ENCODE data around the gene CABP2. TPM values are rescaled to one million over a fixed set of nuclear protein-coding genes. Genes with fewer than 3 reads are reported as not detected.
"Not testable (repeated sequence)": the region's sequence is repeated elsewhere in the genome, so short reads cannot be mapped to it uniquely, and the experiment has no call there.

CABP2 gene
- polyA plus RNA-seq, 2 donors: not detected

DNA sequence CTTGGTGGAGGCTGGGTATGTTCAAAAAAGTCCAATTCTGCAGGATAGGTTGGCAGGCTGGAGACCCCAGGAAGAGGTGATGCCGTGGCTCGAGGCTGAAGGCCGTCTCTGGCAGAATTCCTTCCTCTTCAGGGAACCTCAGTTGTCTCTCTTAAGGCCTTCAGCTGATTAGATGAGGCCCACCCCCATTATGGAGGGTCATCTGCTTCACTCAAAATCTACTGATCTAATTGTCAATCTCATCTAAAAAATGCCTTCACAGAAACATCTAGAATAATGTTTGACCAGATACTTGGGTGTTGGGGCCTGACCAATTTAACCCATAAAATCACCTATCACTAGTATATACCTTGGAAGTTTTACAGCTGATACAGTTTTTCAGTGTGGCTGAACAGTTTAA, 33.0 kb upstream of the CABP2 start:
- H3K4me1 ChIP-seq (ENCODE audit: control insufficient read depth in 2 of 2, insufficient read depth in 2 of 2, low read length in 1 of 2): no peaks in the 10 kb centered on the region
- no peaks in the 10 kb centered on the region for H3K27me3 ChIP-seq (ENCODE audit: control insufficient read depth in 1 of 2, insufficient read depth in 2 of 2, low read length in 2 of 2)
- 74 to 80% methylated on average over 3 of the region's 3 CpGs for WGBS, 2 donors
- no peak overlapping the region for H3K27ac ChIP-seq (ENCODE audit: low read depth in 2 of 2, low read length in 1 of 2)
- no peaks in the 10 kb centered on the region for H3K36me3 ChIP-seq (ENCODE audit: control insufficient read depth in 2 of 2, insufficient read depth in 2 of 2, low read length in 1 of 2)
- H3K4me3 ChIP-seq (ENCODE audit: low read depth in 1 of 2, low read length in 2 of 2): no peak overlapping the region
- peaks cover 0 to 3% of the 10 kb centered on the region in 2 donors for H3K9me3 ChIP-seq (ENCODE audit: control insufficient read depth in 2 of 2, insufficient read depth in 1 of 2, low read depth in 1 of 2, low read length in 1 of 2)

DNA sequence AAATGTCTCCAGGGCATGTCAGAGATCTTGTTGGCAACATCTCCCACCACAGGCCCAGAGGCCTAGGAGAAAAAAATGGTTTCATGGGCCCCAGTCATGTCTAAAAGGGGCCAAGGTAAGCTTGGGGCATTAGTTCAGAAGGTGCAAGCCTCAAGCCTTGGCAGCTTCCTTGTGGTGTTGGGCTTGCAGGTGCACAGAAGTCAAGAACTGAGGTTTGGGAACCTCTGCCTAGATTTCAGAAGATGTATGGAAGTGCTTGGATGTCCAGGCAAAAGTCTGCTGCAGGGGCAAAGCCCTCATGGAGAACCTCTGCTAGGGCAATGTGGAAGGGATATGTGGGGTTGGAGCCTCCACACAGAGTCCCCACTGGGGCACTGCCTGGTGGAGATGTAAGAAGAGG, 28.5 kb upstream of the CABP2 start:
- not testable (repeated sequence) for H3K4me1 ChIP-seq (ENCODE audit: control insufficient read depth in 2 of 2, insufficient read depth in 2 of 2, low read length in 1 of 2); H3K27ac ChIP-seq (ENCODE audit: low read depth in 2 of 2, low read length in 1 of 2); H3K4me3 ChIP-seq (ENCODE audit: low read depth in 1 of 2, low read length in 2 of 2); H3K36me3 ChIP-seq (ENCODE audit: control insufficient read depth in 2 of 2, insufficient read depth in 2 of 2, low read length in 1 of 2); H3K9me3 ChIP-seq (ENCODE audit: control insufficient read depth in 2 of 2, insufficient read depth in 1 of 2, low read depth in 1 of 2, low read length in 1 of 2); H3K27me3 ChIP-seq (ENCODE audit: control insufficient read depth in 1 of 2, insufficient read depth in 2 of 2, low read length in 2 of 2)

DNA sequence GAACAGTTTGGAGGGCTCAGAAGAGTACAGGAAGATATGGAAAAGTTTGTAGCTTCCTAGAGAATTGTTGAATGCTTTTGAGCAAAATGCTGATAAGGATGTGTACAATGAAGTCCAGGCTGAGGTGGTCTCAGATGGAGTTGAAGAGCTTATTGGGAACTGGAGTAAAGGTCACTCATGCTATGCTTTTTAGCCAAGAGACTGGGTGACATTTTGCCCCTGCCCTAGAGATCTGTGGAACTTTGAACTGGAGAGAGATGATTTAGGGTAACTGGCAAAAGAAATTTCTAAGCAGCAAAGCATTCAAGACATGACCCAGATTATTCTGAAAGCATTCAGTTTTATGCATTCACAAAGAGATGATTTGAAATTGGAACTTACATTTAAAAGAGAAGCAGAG, 27.9 kb upstream of the CABP2 start:
- Histone ChIP-seq H3K4me3 (ENCODE audit: low read depth in 1 of 2, low read length in 2 of 2) (no peak overlapping the region), H3K9me3 (ENCODE audit: control insufficient read depth in 2 of 2, insufficient read depth in 1 of 2, low read depth in 1 of 2, low read length in 1 of 2) (peaks cover 0 to 3% of the 10 kb centered on the region in 2 donors), H3K27ac (ENCODE audit: low read depth in 2 of 2, low read length in 1 of 2) (no peak overlapping the region), H3K27me3 (ENCODE audit: control insufficient read depth in 1 of 2, insufficient read depth in 2 of 2, low read length in 2 of 2) (no peaks in the 10 kb centered on the region), H3K36me3 (ENCODE audit: control insufficient read depth in 2 of 2, insufficient read depth in 2 of 2, low read length in 1 of 2) (no peaks in the 10 kb centered on the region), H3K4me1 (ENCODE audit: control insufficient read depth in 2 of 2, insufficient read depth in 2 of 2, low read length in 1 of 2) (no peaks in the 10 kb centered on the region)

DNA sequence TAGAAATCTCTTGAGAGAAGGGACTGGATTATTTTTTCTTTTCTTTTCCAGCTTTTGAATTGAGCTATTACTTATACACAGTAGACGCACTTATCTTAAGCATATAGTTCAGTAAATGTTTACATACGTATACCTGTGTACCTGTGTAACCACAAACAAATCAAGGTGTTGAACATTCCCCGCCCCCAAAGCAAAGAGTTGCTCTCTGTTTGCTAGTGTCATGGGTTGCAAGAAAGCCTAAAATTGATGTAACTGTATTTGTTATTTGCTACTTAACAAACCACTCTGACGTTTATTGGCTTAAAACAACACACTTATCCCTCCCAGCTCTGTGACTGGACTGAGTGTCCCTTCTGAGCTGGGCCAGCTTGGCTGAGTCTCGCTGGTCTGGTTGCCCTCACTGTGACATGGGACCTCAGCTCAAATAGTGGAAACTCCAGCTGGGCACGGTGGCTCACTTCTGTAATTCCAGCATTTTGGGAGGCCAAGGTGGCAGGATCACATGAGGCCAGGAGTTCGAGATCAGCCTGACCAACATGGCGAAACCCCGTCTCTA, 25.4 kb upstream of the CABP2 start:
- Histone ChIP-seq H3K27me3 (ENCODE audit: control insufficient read depth in 1 of 2, insufficient read depth in 2 of 2, low read length in 2 of 2) (no peaks in the 10 kb centered on the region), H3K9me3 (ENCODE audit: control insufficient read depth in 2 of 2, insufficient read depth in 1 of 2, low read depth in 1 of 2, low read length in 1 of 2) (peaks cover 0 to 3% of the 10 kb centered on the region in 2 donors), H3K4me1 (ENCODE audit: control insufficient read depth in 2 of 2, insufficient read depth in 2 of 2, low read length in 1 of 2) (peaks cover 0 to 3% of the 10 kb centered on the region in 2 donors), H3K4me3 (ENCODE audit: low read depth in 1 of 2, low read length in 2 of 2) (no peak overlapping the region), H3K36me3 (ENCODE audit: control insufficient read depth in 2 of 2, insufficient read depth in 2 of 2, low read length in 1 of 2) (no peaks in the 10 kb centered on the region), H3K27ac (ENCODE audit: low read depth in 2 of 2, low read length in 1 of 2) (no peak overlapping the region)
- WGBS, 2 donors: 81 to 85% methylated on average over 9 of the region's 9 CpGs

DNA sequence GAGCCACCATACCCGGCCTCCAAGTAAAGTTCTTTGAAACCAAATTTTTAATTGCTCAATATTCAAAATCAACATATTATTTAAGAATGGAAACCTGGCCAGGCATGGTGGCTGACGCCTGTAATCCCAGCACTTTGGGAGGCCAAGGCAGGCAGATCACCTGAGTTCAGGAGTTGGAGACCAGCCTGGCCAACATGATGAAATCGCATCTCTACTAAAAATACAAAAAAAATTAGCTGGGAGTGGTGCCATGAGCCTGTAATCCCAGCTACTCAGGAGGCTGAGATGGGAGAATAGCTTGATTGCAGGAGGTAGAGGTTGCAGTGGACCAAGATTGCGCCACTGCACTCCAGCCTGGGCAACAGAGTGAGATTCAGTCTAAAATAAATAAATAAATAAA, 24.9 kb upstream of the CABP2 start:
- not testable (repeated sequence) for H3K9me3 ChIP-seq (ENCODE audit: control insufficient read depth in 2 of 2, insufficient read depth in 1 of 2, low read depth in 1 of 2, low read length in 1 of 2); H3K4me1 ChIP-seq (ENCODE audit: control insufficient read depth in 2 of 2, insufficient read depth in 2 of 2, low read length in 1 of 2); H3K4me3 ChIP-seq (ENCODE audit: low read depth in 1 of 2, low read length in 2 of 2); H3K27me3 ChIP-seq (ENCODE audit: control insufficient read depth in 1 of 2, insufficient read depth in 2 of 2, low read length in 2 of 2); H3K27ac ChIP-seq (ENCODE audit: low read depth in 2 of 2, low read length in 1 of 2); H3K36me3 ChIP-seq (ENCODE audit: control insufficient read depth in 2 of 2, insufficient read depth in 2 of 2, low read length in 1 of 2)
- 85 to 88% methylated on average over 4 of the region's 4 CpGs for WGBS, 2 donors

DNA sequence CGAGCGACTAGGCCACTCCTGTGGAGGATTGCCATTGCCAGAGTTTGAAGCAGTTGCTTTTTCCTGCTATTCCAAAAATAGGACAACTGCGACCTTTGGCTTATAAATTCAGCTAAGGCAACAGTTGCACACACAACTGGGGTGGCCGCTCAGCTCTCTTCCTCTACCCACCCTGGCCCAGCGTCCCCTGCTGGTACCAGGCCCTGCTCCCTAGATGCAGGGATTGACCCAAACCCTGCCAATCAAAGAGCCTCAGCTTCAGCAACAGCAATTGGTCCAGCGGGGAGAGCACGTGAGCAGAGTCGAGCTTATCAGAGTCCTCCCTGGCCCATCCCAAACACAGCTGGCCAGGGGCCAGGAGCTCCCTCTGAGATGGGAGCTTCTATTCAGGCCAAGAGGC, 22.0 kb upstream of the CABP2 start:
- Histone ChIP-seq H3K27me3 (ENCODE audit: control insufficient read depth in 1 of 2, insufficient read depth in 2 of 2, low read length in 2 of 2) (no peaks in the 10 kb centered on the region), H3K4me3 (ENCODE audit: low read depth in 1 of 2, low read length in 2 of 2) (no peak overlapping the region), H3K9me3 (ENCODE audit: control insufficient read depth in 2 of 2, insufficient read depth in 1 of 2, low read depth in 1 of 2, low read length in 1 of 2) (no peaks in the 10 kb centered on the region), H3K27ac (ENCODE audit: low read depth in 2 of 2, low read length in 1 of 2) (no peak overlapping the region), H3K36me3 (ENCODE audit: control insufficient read depth in 2 of 2, insufficient read depth in 2 of 2, low read length in 1 of 2) (no peaks in the 10 kb centered on the region), H3K4me1 (ENCODE audit: control insufficient read depth in 2 of 2, insufficient read depth in 2 of 2, low read length in 1 of 2) (peaks cover 0 to 3% of the 10 kb centered on the region in 2 donors)
- WGBS, 2 donors: 58 to 66% methylated on average over 8 of the region's 8 CpGs

DNA sequence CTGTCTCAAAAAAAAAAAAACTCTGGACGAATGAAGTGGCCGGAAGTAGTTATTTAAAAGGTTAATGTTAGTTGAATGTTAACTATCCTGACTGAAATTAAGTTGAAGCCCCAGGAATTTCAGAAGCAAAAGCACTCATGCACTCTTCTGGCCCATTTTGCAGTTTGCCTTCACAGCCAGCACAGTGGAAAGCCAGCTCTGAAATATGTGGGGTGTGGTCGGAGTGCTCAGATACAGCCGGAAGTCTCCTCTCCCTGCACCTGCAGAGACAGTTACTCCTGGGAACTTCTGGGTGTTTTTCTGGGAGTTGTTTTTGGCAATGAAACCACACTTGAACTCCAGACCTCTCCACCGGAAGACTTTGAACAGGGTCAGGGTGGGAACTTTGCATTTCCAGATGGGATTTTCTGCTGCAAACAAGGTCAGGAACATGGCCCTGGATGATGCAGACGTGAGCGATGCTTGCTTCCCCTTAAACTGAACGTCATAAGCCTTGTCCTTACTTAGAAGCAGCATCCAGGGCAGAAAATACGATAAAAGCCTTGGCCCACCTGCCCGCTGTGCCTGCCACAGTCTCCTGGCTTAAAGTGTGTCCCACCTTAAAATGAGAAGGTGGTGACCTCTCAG, 21.5 kb upstream of the CABP2 start:
- H3K27ac ChIP-seq (ENCODE audit: low read depth in 2 of 2, low read length in 1 of 2): no peak overlapping the region
- H3K27me3 ChIP-seq (ENCODE audit: control insufficient read depth in 1 of 2, insufficient read depth in 2 of 2, low read length in 2 of 2): no peaks in the 10 kb centered on the region
- H3K4me1 ChIP-seq (ENCODE audit: control insufficient read depth in 2 of 2, insufficient read depth in 2 of 2, low read length in 1 of 2): peaks cover 0 to 3% of the 10 kb centered on the region in 2 donors
- no peaks in the 10 kb centered on the region for H3K36me3 ChIP-seq (ENCODE audit: control insufficient read depth in 2 of 2, insufficient read depth in 2 of 2, low read length in 1 of 2)
- H3K4me3 ChIP-seq (ENCODE audit: low read depth in 1 of 2, low read length in 2 of 2): no peak overlapping the region
- 56 to 62% methylated on average over 10 of the region's 10 CpGs for WGBS, 2 donors
- H3K9me3 ChIP-seq (ENCODE audit: control insufficient read depth in 2 of 2, insufficient read depth in 1 of 2, low read depth in 1 of 2, low read length in 1 of 2): no peaks in the 10 kb centered on the region

DNA sequence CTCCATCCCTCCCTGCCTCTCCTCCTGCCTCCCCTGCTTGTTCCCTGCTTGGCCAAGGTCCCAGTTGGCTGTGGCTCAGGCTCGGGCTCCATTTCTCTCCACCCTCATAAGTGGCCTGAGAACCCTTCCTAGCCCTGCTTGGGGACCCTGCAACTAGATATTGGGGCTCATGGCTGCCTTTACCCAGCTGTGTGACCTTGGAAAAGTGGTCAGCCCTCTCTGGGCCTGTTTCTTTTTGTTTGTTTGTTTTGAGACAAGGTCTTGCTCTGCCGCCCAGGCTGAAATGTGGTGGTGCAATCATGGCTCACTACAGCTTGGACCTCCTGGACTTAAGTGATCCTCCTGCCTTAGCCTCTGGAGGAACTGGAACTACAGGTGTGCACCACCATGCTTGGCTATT, 20.3 kb upstream of the CABP2 start:
- peaks cover 0 to 6% of the 10 kb centered on the region in 2 donors for H3K4me1 ChIP-seq (ENCODE audit: control insufficient read depth in 2 of 2, insufficient read depth in 2 of 2, low read length in 1 of 2)
- H3K9me3 ChIP-seq (ENCODE audit: control insufficient read depth in 2 of 2, insufficient read depth in 1 of 2, low read depth in 1 of 2, low read length in 1 of 2): no peaks in the 10 kb centered on the region
- 41 to 60% methylated on average over 2 of the region's 2 CpGs for WGBS, 2 donors
- H3K27ac ChIP-seq (ENCODE audit: low read depth in 2 of 2, low read length in 1 of 2): no peak overlapping the region
- H3K36me3 ChIP-seq (ENCODE audit: control insufficient read depth in 2 of 2, insufficient read depth in 2 of 2, low read length in 1 of 2): no peaks in the 10 kb centered on the region
- no peaks in the 10 kb centered on the region for H3K27me3 ChIP-seq (ENCODE audit: control insufficient read depth in 1 of 2, insufficient read depth in 2 of 2, low read length in 2 of 2)
- H3K4me3 ChIP-seq (ENCODE audit: low read depth in 1 of 2, low read length in 2 of 2): no peak overlapping the region

DNA sequence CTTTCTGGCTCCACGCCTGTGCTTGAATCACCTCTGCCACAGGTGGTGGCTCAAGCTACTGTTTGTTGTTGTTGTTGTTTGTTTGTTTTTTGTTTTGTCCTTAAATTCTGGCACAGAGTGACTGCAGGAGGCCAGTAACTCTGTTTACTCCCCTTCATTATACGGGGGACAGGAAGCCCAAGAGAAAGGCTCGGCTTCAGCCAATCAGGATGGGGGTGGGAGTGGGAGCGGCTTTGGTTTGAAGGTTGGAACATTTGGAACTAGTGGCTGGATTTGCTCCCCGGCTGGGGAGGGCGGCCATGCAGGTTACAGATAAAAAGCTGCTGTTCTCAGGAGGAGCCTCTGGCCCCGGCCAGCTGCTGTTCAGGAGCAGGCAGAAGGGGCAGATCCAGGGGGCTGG, 19.7 kb upstream of the CABP2 start:
- no peaks in the 10 kb centered on the region for H3K36me3 ChIP-seq (ENCODE audit: control insufficient read depth in 2 of 2, insufficient read depth in 2 of 2, low read length in 1 of 2)
- H3K4me1 ChIP-seq (ENCODE audit: control insufficient read depth in 2 of 2, insufficient read depth in 2 of 2, low read length in 1 of 2): peaks cover 0 to 6% of the 10 kb centered on the region in 2 donors
- 71 to 81% methylated on average over 6 to 7 of the region's 7 CpGs for WGBS, 2 donors
- no peak overlapping the region for H3K4me3 ChIP-seq (ENCODE audit: low read depth in 1 of 2, low read length in 2 of 2)
- no peak overlapping the region for H3K27ac ChIP-seq (ENCODE audit: low read depth in 2 of 2, low read length in 1 of 2)
- H3K9me3 ChIP-seq (ENCODE audit: control insufficient read depth in 2 of 2, insufficient read depth in 1 of 2, low read depth in 1 of 2, low read length in 1 of 2): no peaks in the 10 kb centered on the region
- no peaks in the 10 kb centered on the region for H3K27me3 ChIP-seq (ENCODE audit: control insufficient read depth in 1 of 2, insufficient read depth in 2 of 2, low read length in 2 of 2)

DNA sequence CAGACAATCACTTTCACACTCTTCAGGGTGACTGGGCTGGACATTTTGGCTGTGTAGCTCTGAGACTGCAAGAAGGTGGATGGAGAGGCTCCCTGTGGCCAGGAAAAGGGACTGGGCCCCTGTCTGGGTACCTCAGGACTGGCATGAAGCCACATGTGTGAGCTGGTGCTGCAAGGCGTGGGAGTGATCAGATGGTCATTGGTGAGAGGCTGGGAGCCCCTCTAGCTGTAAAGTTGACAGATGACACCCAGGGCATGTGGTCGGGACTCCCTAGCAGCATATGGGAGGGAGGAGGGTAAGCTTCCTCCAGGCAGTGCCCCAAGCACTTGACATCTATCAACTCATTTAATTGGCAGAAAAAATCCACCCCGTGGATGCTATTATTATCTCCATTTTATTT, 18.9 kb upstream of the CABP2 start:
- no peak overlapping the region for H3K27ac ChIP-seq (ENCODE audit: low read depth in 2 of 2, low read length in 1 of 2)
- no peak overlapping the region for H3K4me3 ChIP-seq (ENCODE audit: low read depth in 1 of 2, low read length in 2 of 2)
- no peaks in the 10 kb centered on the region for H3K27me3 ChIP-seq (ENCODE audit: control insufficient read depth in 1 of 2, insufficient read depth in 2 of 2, low read length in 2 of 2)
- no peaks in the 10 kb centered on the region for H3K36me3 ChIP-seq (ENCODE audit: control insufficient read depth in 2 of 2, insufficient read depth in 2 of 2, low read length in 1 of 2)
- H3K9me3 ChIP-seq (ENCODE audit: control insufficient read depth in 2 of 2, insufficient read depth in 1 of 2, low read depth in 1 of 2, low read length in 1 of 2): no peaks in the 10 kb centered on the region
- 70 to 77% methylated on average over 3 of the region's 3 CpGs for WGBS, 2 donors
- peaks cover 0 to 6% of the 10 kb centered on the region in 2 donors for H3K4me1 ChIP-seq (ENCODE audit: control insufficient read depth in 2 of 2, insufficient read depth in 2 of 2, low read length in 1 of 2)
